ENCODE data around the gene RBM38.

DNA sequence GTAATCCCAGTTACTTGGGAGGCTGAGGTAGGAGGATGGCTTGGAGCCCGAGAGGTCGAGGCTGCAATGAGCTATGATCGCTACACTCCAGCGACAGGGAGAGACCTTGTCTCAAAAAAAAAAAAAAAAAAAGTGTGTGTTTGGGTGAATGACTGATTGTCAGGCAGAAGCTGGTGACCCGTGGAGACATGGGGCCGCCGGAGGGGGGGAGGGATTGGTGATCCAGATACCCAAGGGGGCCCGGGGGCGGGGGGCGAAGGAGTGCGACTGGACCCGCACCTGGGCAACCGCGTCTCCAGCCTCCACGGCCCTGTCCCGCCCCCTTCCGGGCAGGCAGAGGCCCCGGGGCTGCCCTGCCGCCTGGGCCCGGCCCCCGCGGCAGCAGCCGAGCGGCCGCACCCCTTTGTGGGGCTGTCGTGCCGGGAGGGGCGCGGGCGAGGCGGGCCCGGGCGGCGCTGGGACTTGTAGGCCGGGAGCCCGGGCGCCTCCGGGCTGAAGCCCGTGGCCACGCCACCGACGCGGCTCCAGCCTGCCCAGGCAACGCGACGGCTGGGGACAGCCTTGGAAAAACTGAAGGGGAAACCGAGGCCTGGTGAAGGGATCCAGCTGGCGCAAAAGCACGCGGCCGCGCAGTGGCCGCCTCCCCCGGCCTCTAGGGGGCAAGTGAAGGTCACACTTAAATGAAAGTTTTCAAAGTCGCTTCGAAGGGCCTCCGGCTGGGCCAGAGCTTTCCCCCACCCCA lies 2.1 kb upstream of the RBM38 start:
- TF ChIP-seq POLR2AphosphoS5 (IDR thresholded peaks at IDR 0.05): no peak
- TF ChIP-seq, protein P1, sequence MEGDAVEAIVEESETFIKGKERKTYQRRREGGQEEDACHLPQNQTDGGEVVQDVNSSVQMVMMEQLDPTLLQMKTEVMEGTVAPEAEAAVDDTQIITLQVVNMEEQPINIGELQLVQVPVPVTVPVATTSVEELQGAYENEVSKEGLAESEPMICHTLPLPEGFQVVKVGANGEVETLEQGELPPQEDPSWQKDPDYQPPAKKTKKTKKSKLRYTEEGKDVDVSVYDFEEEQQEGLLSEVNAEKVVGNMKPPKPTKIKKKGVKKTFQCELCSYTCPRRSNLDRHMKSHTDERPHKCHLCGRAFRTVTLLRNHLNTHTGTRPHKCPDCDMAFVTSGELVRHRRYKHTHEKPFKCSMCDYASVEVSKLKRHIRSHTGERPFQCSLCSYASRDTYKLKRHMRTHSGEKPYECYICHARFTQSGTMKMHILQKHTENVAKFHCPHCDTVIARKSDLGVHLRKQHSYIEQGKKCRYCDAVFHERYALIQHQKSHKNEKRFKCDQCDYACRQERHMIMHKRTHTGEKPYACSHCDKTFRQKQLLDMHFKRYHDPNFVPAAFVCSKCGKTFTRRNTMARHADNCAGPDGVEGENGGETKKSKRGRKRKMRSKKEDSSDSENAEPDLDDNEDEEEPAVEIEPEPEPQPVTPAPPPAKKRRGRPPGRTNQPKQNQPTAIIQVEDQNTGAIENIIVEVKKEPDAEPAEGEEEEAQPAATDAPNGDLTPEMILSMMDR (IDR thresholded peaks at IDR 0.05): peak in 5 of 6 experiments; percentile 17 to 62 (median 37)
- TF ChIP-seq POLR2A (IDR thresholded peaks at IDR 0.05): peak in 1 of 4 donors; percentile 58
- no peak for TF ChIP-seq EP300 (IDR thresholded peaks at IDR 0.05)
